GM23338 (cell line): Measurements from ENCODE around the gene MS4A5.

ENCODE experiments used
- CREB1 ChIP-seq: fragments of 250-450 bp; sonication (Bioruptor Pico); IDR thresholded peaks from 2 replicates; pipeline ENCODE4 v1.5.0; 2020; ENCODE audit warnings: low read depth, mild to moderate bottlenecking, moderate library complexity
- CTCF ChIP-seq, 2 experiments: fragments of 200-600 bp in 1 of 2; sonication (generic) in 1 of 2; conservative IDR thresholded peaks; 2 replicates each; pipeline versions ENCODE4 v1.5.1 to v1.6.1; 2016 to 2017; ENCODE audit warnings: antibody characterized with exemption in 2 of 2, low read depth in 2 of 2, mild to moderate bottlenecking in 2 of 2, moderate library complexity in 1 of 2
- ETS1 ChIP-seq: IDR thresholded peaks from 2 replicates; pipeline ENCODE4 v1.6.1; 2016; ENCODE audit warnings: antibody characterized with exemption
- EZH2 ChIP-seq: fragments of 200-600 bp; sonication (generic); IDR thresholded peaks from one replicate; pipeline ENCODE4 v1.8.0; 2017; ENCODE audit warnings: antibody characterized with exemption, mild to moderate bottlenecking, low read depth; ENCODE audit not compliant: unreplicated experiment
- EZH2phosphoT487 ChIP-seq: fragments of 200-600 bp; sonication (generic); IDR thresholded peaks from one replicate; pipeline ENCODE4 v1.8.1; 2018; ENCODE audit warnings: antibody characterized with exemption; ENCODE audit not compliant: unreplicated experiment
- NANOG ChIP-seq: IDR thresholded peaks from 2 replicates; pipeline ENCODE4 v1.6.1; 2016; ENCODE audit warnings: antibody characterized with exemption, borderline replicate concordance
- POLR2AphosphoS5 ChIP-seq: IDR thresholded peaks from 2 replicates; pipeline ENCODE4 v1.6.1; 2016; ENCODE audit warnings: antibody characterized with exemption, low read depth
- REST ChIP-seq: IDR thresholded peaks from one replicate; pipeline ENCODE4 v1.6.1; 2018; ENCODE audit warnings: antibody characterized with exemption; ENCODE audit not compliant: unreplicated experiment
- STAT1 ChIP-seq: IDR thresholded peaks from one replicate; pipeline ENCODE4 v1.6.1; 2016; ENCODE audit warnings: antibody characterized with exemption; ENCODE audit not compliant: unreplicated experiment
- ZNF331 ChIP-seq: fragments of 250-450 bp; sonication (Bioruptor Pico); IDR thresholded peaks from 2 replicates; pipeline ENCODE4 v1.5.0; 2020; ENCODE audit warnings: low read depth, mild to moderate bottlenecking, moderate library complexity
- ZNF462 ChIP-seq: fragments of 250-450 bp; sonication (Bioruptor Pico); IDR thresholded peaks from 2 replicates; pipeline ENCODE4 v1.5.0; 2020; ENCODE audit warnings: mild to moderate bottlenecking, moderate library complexity

DNA sequence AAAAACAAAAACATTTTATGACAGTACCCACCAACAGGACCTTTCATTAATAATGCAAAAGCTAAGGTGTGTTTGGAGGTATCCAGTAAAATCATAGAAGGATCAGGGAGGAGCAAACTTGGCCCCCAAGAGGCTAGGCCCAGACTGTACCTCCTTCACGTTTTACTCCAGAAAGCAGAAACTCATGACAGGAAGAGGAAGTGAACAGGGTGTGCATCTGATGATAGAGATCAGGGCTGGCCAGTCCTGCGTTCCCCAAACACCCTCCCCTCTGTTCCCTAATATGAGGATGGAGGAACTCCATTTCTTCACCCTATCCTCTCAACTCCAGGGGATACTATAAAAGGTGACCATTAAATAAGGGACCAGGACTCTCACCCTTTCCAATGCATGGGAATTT lies 53.0 kb downstream of the MS4A5 start:
- no peak for TF ChIP-seq CTCF (conservative IDR thresholded peaks at IDR 0.05; ENCODE audit: low read depth in 2 of 2)
- no peak for TF ChIP-seq ETS1
- no peak for TF ChIP-seq POLR2AphosphoS5
- no peak for TF ChIP-seq CREB1
- no peak for TF ChIP-seq EZH2phosphoT487
- no peak for TF ChIP-seq ZNF331 (CRISPR knock-in tag)
- no peak for TF ChIP-seq REST
- no peak for TF ChIP-seq EZH2
- no peak for TF ChIP-seq NANOG
- no peak for TF ChIP-seq STAT1
- no peak for TF ChIP-seq ZNF462 (CRISPR knock-in tag)
